ENCODE measurements around the gene CASP5.
"Not testable (repeated sequence)": the region's sequence is repeated elsewhere in the genome, so short reads cannot be mapped to it uniquely, and the experiment has no call there.

The CASP5 gene

DNA sequence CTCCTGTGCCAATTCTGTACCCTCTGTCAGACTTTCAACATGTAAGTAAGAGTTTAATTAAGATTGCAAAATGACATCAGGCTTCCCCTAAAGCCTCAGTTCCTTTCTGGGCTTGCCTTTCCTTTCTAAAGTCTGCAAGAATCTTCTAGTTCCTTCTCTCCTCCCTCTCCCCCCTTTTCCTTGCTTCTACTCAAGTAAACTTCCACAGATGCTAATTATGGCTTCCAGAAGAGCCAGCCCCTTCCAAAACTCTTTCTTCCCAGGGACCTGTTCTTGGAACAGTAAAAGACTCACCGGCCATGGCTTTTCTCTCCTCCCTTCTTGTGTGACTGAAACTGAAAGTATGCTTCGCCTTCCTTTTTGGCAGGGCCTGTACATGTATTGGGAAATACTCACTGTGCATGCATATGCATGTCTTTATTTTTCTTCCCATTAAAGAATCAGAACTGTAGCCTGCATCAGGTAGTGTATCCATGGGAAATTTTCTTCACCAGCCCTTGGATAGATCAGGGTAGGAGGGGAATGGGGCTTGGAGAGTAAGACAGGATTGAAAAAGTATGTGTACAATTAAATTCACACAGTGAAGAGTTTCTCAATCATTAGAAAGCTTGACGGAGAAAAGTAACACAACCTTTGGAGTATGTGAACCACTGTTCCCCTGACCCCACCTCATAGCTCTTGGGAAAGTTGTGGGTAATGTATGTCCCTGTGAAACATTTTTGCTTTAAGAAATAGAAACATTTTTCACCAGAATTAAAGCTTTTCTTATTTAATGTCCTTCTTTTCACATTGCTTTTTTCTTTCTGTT is 12.0 kb upstream of the CASP5 start, which contains the start of gene CASP1 (continued):
- TF ChIP-seq, protein P1, sequence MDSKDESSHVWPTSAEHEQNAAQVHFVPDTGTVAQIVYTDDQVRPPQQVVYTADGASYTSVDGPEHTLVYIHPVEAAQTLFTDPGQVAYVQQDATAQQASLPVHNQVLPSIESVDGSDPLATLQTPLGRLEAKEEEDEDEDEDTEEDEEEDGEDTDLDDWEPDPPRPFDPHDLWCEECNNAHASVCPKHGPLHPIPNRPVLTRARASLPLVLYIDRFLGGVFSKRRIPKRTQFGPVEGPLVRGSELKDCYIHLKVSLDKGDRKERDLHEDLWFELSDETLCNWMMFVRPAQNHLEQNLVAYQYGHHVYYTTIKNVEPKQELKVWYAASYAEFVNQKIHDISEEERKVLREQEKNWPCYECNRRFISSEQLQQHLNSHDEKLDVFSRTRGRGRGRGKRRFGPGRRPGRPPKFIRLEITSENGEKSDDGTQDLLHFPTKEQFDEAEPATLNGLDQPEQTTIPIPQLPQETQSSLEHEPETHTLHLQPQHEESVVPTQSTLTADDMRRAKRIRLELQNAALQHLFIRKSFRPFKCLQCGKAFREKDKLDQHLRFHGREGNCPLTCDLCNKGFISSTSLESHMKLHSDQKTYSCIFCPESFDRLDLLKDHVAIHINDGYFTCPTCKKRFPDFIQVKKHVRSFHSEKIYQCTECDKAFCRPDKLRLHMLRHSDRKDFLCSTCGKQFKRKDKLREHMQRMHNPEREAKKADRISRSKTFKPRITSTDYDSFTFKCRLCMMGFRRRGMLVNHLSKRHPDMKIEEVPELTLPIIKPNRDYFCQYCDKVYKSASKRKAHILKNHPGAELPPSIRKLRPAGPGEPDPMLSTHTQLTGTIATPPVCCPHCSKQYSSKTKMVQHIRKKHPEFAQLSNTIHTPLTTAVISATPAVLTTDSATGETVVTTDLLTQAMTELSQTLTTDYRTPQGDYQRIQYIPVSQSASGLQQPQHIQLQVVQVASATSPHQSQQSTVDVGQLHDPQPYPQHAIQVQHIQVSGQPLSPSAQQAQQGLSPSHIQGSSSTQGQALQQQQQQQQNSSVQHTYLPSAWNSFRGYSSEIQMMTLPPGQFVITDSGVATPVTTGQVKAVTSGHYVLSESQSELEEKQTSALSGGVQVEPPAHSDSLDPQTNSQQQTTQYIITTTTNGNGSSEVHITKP (tag by site-specific recombination; IDR thresholded peaks at IDR 0.05): no peak
- TF ChIP-seq KLF8 (tag by site-specific recombination; IDR thresholded peaks at IDR 0.05) (no peak), ZNF785 (tag by site-specific recombination; IDR thresholded peaks at IDR 0.05) (no peak), ZNF335 (tag by site-specific recombination; conservative IDR thresholded peaks at IDR 0.05) (no peak), ZNF248 (tag by site-specific recombination; IDR thresholded peaks at IDR 0.05) (no peak), ZNF776 (tag by site-specific recombination; IDR thresholded peaks at IDR 0.05; ENCODE audit: borderline replicate concordance) (no peak), ZNF664 (tag by site-specific recombination; IDR thresholded peaks at IDR 0.05) (no peak), KLF9 (tag by site-specific recombination; IDR thresholded peaks at IDR 0.05; ENCODE audit: low read depth) (no peak), ZNF514 (tag by site-specific recombination; IDR thresholded peaks at IDR 0.05) (no peak)
- TF ChIP-seq, protein P2, sequence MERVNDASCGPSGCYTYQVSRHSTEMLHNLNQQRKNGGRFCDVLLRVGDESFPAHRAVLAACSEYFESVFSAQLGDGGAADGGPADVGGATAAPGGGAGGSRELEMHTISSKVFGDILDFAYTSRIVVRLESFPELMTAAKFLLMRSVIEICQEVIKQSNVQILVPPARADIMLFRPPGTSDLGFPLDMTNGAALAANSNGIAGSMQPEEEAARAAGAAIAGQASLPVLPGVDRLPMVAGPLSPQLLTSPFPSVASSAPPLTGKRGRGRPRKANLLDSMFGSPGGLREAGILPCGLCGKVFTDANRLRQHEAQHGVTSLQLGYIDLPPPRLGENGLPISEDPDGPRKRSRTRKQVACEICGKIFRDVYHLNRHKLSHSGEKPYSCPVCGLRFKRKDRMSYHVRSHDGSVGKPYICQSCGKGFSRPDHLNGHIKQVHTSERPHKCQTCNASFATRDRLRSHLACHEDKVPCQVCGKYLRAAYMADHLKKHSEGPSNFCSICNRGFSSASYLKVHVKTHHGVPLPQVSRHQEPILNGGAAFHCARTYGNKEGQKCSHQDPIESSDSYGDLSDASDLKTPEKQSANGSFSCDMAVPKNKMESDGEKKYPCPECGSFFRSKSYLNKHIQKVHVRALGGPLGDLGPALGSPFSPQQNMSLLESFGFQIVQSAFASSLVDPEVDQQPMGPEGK (tag by site-specific recombination; IDR thresholded peaks at IDR 0.05): no peak

DNA sequence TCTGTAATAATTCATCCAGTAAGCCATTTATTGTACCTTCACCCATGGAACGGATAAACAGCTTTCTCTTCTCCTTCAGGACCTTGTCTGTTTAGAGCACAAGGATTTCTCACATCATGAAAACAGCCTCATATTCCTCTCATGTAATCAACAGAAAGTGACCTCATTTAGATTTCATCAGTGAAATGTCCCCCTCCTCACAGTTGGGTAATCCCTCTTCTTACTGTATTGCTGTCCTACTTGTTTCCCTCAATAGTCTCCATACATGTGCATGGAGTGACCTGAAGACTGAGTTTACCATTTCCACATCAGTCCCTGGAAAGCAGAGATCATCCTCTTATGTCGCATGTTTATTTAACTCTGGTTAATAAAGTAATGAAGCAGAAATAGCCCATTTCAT is 11.4 kb upstream of the CASP5 start:
- CTCF ChIA-PET; POLR2A ChIA-PET; H3K36me3 ChIP-seq (ENCODE audit: control insufficient read depth in 2 of 2, insufficient read depth in 1 of 2, low read length in 2 of 2); H3K4me1 ChIP-seq (ENCODE audit: control insufficient read depth, insufficient read depth, low read length); H3K9me3 ChIP-seq (ENCODE audit: control insufficient read depth, insufficient read depth, low read depth, low read length); H3K4me3 ChIP-seq (ENCODE audit: low read depth, low read length); H3K27ac ChIP-seq (ENCODE audit: extremely low read depth, low read depth, low read length): not testable (repeated sequence)

DNA sequence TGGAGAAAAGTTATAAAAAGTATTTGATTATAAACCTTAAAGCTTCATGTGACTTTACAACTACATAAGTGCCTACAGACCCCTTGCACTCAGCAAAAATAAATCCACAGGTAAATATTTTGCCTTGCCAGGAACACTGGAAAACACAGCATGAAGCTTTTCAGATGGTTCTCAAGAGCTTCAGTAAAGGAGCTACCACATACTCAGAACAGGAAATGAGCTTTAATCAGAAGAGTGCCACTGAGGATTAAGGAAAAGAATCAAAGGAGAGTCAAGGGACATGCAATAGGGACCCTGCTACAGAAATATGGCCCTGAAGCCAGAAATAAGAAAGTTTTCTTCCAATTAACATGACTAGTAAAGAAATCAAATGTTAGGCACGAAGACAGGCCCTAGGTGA is 10.8 kb upstream of the CASP5 start:
- ChIA-PET CTCF (no interaction called here), POLR2A (no interaction called here)
- Histone ChIP-seq H3K4me3 (ENCODE audit: low read depth, low read length) (no peak overlapping the region), H3K4me1 (ENCODE audit: control insufficient read depth, insufficient read depth, low read length) (no peaks in the 10 kb centered on the region), H3K27ac (ENCODE audit: extremely low read depth, low read depth, low read length) (no peak overlapping the region), H3K9me3 (ENCODE audit: control insufficient read depth, insufficient read depth, low read depth, low read length) (no peaks in the 10 kb centered on the region), H3K36me3 (ENCODE audit: control insufficient read depth in 2 of 2, insufficient read depth in 1 of 2, low read length in 2 of 2) (no peaks in the 10 kb centered on the region)
- TF ChIP-seq, protein P3, sequence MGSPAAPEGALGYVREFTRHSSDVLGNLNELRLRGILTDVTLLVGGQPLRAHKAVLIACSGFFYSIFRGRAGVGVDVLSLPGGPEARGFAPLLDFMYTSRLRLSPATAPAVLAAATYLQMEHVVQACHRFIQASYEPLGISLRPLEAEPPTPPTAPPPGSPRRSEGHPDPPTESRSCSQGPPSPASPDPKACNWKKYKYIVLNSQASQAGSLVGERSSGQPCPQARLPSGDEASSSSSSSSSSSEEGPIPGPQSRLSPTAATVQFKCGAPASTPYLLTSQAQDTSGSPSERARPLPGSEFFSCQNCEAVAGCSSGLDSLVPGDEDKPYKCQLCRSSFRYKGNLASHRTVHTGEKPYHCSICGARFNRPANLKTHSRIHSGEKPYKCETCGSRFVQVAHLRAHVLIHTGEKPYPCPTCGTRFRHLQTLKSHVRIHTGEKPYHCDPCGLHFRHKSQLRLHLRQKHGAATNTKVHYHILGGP (tag by site-specific recombination; IDR thresholded peaks at IDR 0.05): no peak
- TF ChIP-seq, protein P4, sequence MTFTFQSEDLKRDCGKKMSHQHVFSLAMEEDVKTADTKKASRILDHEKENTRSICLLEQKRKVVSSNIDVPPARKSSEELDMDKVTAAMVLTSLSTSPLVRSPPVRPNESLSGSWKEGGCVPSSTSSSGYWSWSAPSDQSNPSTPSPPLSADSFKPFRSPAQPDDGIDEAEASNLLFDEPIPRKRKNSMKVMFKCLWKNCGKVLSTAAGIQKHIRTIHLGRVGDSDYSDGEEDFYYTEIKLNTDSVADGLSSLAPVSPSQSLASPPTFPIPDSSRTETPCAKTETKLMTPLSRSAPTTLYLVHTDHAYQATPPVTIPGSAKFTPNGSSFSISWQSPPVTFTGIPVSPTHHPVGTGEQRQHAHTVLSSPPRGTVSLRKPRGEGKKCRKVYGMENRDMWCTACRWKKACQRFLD (tag by site-specific recombination; IDR thresholded peaks at IDR 0.05): no peak
- no peak for TF ChIP-seq ZNF560 (tag by site-specific recombination; IDR thresholded peaks at IDR 0.05; ENCODE audit: borderline replicate concordance)
- no peak for TF ChIP-seq ZNF529 (tag by site-specific recombination; IDR thresholded peaks at IDR 0.05; ENCODE audit: insufficient replicate concordance)
- TF ChIP-seq, protein P5, sequence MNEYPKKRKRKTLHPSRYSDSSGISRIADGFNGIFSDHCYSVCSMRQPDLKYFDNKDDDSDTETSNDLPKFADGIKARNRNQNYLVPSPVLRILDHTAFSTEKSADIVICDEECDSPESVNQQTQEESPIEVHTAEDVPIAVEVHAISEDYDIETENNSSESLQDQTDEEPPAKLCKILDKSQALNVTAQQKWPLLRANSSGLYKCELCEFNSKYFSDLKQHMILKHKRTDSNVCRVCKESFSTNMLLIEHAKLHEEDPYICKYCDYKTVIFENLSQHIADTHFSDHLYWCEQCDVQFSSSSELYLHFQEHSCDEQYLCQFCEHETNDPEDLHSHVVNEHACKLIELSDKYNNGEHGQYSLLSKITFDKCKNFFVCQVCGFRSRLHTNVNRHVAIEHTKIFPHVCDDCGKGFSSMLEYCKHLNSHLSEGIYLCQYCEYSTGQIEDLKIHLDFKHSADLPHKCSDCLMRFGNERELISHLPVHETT (tag by site-specific recombination; IDR thresholded peaks at IDR 0.05): no peak
- no peak for TF ChIP-seq PRDM1 (tag by site-specific recombination; IDR thresholded peaks at IDR 0.05)
- no peak for TF ChIP-seq ZNF571 (tag by site-specific recombination; IDR thresholded peaks at IDR 0.05)
- TF ChIP-seq ZNF157 (tag by site-specific recombination; IDR thresholded peaks at IDR 0.05): no peak
- no peak for TF ChIP-seq OSR2 (tag by site-specific recombination; IDR thresholded peaks at IDR 0.05)
- no peak for TF ChIP-seq ZNF48 (tag by site-specific recombination; IDR thresholded peaks at IDR 0.05)
- TF ChIP-seq ZNF792 (tag by site-specific recombination; IDR thresholded peaks at IDR 0.05): no peak
